ENCODE results near the gene MRM1.

The MRM1 gene, protein sequence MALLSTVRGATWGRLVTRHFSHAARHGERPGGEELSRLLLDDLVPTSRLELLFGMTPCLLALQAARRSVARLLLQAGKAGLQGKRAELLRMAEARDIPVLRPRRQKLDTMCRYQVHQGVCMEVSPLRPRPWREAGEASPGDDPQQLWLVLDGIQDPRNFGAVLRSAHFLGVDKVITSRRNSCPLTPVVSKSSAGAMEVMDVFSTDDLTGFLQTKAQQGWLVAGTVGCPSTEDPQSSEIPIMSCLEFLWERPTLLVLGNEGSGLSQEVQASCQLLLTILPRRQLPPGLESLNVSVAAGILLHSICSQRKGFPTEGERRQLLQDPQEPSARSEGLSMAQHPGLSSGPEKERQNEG

DNA sequence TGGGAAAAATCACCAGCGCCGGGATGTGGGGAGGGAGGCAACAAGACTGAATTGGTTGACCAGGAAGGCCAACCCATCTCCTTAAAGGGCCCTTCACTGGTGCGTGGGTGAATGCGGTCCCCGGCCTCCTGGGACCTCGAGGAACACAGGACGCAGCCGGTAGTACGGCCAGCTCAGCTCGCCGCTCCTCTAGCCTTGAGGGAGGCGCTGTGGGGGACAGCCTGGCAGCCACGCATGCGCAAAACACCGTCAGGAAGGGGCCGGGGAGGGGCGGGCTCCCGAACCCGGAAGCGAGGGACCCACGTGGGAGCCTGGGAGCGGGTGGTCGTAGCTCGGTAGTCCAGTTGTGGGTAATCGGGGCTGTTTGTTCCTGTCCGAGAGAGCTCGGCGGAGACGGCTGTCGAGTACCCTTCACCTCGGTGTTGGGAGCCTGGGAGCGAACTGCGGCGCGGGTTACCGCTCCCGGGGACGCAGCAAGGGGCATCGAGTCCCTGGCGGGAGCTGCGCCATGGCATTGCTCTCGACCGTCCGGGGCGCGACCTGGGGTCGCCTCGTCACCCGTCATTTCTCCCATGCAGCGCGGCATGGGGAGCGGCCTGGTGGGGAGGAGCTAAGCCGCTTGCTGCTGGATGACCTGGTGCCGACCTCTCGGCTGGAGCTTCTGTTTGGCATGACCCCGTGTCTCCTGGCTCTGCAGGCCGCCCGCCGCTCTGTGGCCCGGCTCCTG, at the start of gene MRM1:
MRM1 (plus strand) TSS at position 281 of the 727 bp plus-strand sequence; CDS start at position 509, 228 bp downstream.
- H3K27ac ChIP-seq (ENCODE audit: low read length): peak within 1 kb of the TSS; percentile 76
- H3K27me3 ChIP-seq (ENCODE audit: control insufficient read depth in 1 of 2, insufficient read depth in 2 of 2, low read length in 2 of 2): no peaks in the 10 kb centered on the region
- peak within 1 kb of the TSS; percentile 65 to 96 for H3K4me3 ChIP-seq (ENCODE audit: low read length in 2 of 2)
- peak within 1 kb of the TSS; percentile 59 to 86 for H3K9ac ChIP-seq (ENCODE audit: low read length in 2 of 2)
- H3K4me1 ChIP-seq (ENCODE audit: control insufficient read depth, insufficient read depth, low read length): peaks cover 22% of the 10 kb centered on the region
- H3K36me3 ChIP-seq (ENCODE audit: control insufficient read depth in 2 of 2, insufficient read depth in 2 of 2, low read length in 2 of 2): peaks cover 0 to 3% of the 10 kb centered on the region in 2 donors
- no peaks in the 10 kb centered on the region for H3K9me3 ChIP-seq (ENCODE audit: control insufficient read depth in 2 of 2, low read length in 2 of 2)

GRCh38 chr17:36553459-36553858, 47.9 kb upstream of the MRM1 start:
- no peaks in the 10 kb centered on the region for H3K4me1 ChIP-seq (ENCODE audit: control insufficient read depth, insufficient read depth, low read length)
- no peaks in the 10 kb centered on the region for H3K27me3 ChIP-seq (ENCODE audit: control insufficient read depth in 1 of 2, insufficient read depth in 2 of 2, low read length in 2 of 2)
- no peaks in the 10 kb centered on the region for H3K9me3 ChIP-seq (ENCODE audit: control insufficient read depth in 2 of 2, low read length in 2 of 2)
- H3K36me3 ChIP-seq (ENCODE audit: control insufficient read depth in 2 of 2, insufficient read depth in 2 of 2, low read length in 2 of 2): peaks cover 10 to 14% of the 10 kb centered on the region in 2 donors
- H3K27ac ChIP-seq (ENCODE audit: low read length): no peak overlapping the region
- no peak overlapping the region for H3K4me3 ChIP-seq (ENCODE audit: low read length in 2 of 2)
- no peak overlapping the region for H3K9ac ChIP-seq (ENCODE audit: low read length in 2 of 2)

DNA sequence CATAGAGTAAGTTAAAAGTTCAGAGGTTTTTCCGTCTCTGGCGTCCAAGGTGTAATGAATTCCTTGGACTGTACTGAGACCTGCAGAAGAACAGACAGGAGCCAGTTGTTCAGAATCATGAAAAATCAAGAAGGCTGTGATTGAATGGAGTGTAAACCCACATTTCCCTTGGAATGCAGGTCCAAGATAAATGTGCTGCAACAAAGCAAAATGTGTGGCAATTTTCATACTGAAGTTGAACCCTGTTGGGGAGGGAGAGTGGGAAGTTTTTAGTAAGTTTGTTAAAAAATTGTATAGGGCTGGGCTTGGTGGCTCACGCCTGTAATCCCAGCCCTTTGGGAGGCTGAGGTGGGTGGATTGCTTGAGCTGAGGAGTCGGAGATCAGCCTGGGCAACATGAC, 35.3 kb upstream of the MRM1 start:
- Histone ChIP-seq H3K4me3 (ENCODE audit: low read length in 2 of 2) (no peak overlapping the region), H3K27me3 (ENCODE audit: control insufficient read depth in 1 of 2, insufficient read depth in 2 of 2, low read length in 2 of 2) (no peaks in the 10 kb centered on the region), H3K9ac (ENCODE audit: low read length in 2 of 2) (no peak overlapping the region), H3K9me3 (ENCODE audit: control insufficient read depth in 2 of 2, low read length in 2 of 2) (no peaks in the 10 kb centered on the region), H3K27ac (ENCODE audit: low read length) (no peak overlapping the region), H3K36me3 (ENCODE audit: control insufficient read depth in 2 of 2, insufficient read depth in 2 of 2, low read length in 2 of 2) (peaks cover 23 to 30% of the 10 kb centered on the region in 2 donors), H3K4me1 (ENCODE audit: control insufficient read depth, insufficient read depth, low read length) (no peaks in the 10 kb centered on the region)

DNA sequence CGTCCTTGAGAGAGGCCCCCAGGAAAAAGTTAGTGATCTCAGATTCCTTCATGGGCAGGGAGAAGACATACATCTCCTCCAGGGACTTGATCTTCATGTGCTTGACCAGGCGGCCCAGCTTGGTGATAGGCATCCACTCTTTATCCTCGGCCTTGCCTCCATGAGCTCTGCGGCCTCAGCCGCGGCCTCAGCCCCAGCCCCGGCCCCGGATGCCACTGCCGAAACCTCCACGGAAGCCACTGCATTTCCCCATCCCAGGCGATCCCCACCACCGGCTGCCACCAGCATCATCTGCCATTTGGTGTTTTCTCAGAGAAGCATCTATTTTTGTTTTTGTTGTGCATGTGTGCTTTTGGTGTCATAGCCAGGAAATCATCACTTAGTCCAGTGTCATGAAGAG, 26.4 kb upstream of the MRM1 start:
- H3K4me3 ChIP-seq (ENCODE audit: low read length in 2 of 2): no peak overlapping the region
- peaks cover 20 to 23% of the 10 kb centered on the region in 2 donors for H3K36me3 ChIP-seq (ENCODE audit: control insufficient read depth in 2 of 2, insufficient read depth in 2 of 2, low read length in 2 of 2)
- H3K9me3 ChIP-seq (ENCODE audit: control insufficient read depth in 2 of 2, low read length in 2 of 2): no peaks in the 10 kb centered on the region

GRCh38 chr17:36576793-36577192, 24.6 kb upstream of the MRM1 start:
- no peak overlapping the region for H3K9ac ChIP-seq (ENCODE audit: low read length in 2 of 2)
- no peaks in the 10 kb centered on the region for H3K27me3 ChIP-seq (ENCODE audit: control insufficient read depth in 1 of 2, insufficient read depth in 2 of 2, low read length in 2 of 2)
- H3K4me1 ChIP-seq (ENCODE audit: control insufficient read depth, insufficient read depth, low read length): no peaks in the 10 kb centered on the region
- no peaks in the 10 kb centered on the region for H3K9me3 ChIP-seq (ENCODE audit: control insufficient read depth in 2 of 2, low read length in 2 of 2)
- H3K4me3 ChIP-seq (ENCODE audit: low read length in 2 of 2): no peak overlapping the region
- H3K27ac ChIP-seq (ENCODE audit: low read length): no peak overlapping the region
- peaks cover 18 to 26% of the 10 kb centered on the region in 2 donors for H3K36me3 ChIP-seq (ENCODE audit: control insufficient read depth in 2 of 2, insufficient read depth in 2 of 2, low read length in 2 of 2)

More for the DNA sequence above, 26.4 kb upstream of the MRM1 start:
- no peaks in the 10 kb centered on the region for H3K27me3 ChIP-seq (ENCODE audit: control insufficient read depth in 1 of 2, insufficient read depth in 2 of 2, low read length in 2 of 2)
- no peak overlapping the region for H3K9ac ChIP-seq (ENCODE audit: low read length in 2 of 2)
- H3K4me1 ChIP-seq (ENCODE audit: control insufficient read depth, insufficient read depth, low read length): no peaks in the 10 kb centered on the region
- no peak overlapping the region for H3K27ac ChIP-seq (ENCODE audit: low read length)

DNA sequence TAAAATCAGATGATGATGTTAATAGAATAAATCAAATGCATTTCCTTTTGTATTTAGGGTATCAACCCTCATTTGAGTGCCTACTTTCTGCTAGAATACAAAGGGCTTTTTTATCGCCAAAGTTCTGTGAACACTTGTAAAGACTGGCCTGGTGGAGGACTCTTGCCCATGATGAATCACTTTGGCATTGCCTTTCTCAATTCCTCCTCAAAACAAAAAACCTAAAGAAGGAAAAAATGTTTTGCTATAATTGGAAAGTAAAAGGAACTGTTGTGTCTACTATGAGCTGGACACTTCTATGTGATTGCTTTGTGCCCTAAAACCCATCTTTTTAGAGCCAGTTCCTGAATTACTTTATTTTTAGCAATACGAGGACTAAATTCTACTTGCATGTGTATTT, 22.7 kb upstream of the MRM1 start:
- H3K4me3 ChIP-seq (ENCODE audit: low read length in 2 of 2): no peak overlapping the region
- no peaks in the 10 kb centered on the region for H3K9me3 ChIP-seq (ENCODE audit: control insufficient read depth in 2 of 2, low read length in 2 of 2)
- no peak overlapping the region for H3K27ac ChIP-seq (ENCODE audit: low read length)
- H3K9ac ChIP-seq (ENCODE audit: low read length in 2 of 2): no peak overlapping the region
- no peaks in the 10 kb centered on the region for H3K27me3 ChIP-seq (ENCODE audit: control insufficient read depth in 1 of 2, insufficient read depth in 2 of 2, low read length in 2 of 2)
- H3K4me1 ChIP-seq (ENCODE audit: control insufficient read depth, insufficient read depth, low read length): no peaks in the 10 kb centered on the region
- peaks cover 23 to 26% of the 10 kb centered on the region in 2 donors for H3K36me3 ChIP-seq (ENCODE audit: control insufficient read depth in 2 of 2, insufficient read depth in 2 of 2, low read length in 2 of 2)

DNA sequence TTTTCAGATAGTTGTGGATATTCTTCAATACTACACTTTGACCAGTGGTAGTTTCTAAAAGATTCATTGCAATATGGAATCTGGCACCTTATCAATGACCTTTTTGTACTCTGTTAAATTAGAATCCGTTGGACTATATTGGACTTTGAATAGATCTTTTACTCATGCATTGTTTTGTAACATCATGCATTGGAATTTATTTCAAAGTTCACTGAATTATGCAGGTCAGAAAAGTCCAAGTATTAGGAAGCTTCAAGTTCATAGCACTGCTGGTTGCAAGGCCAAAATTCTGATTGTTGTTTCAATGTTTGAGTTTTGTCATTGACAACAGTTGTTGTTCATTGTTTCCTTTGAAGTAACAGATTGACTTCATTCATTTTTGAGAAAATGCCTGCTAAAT, 17.6 kb upstream of the MRM1 start:
- Histone ChIP-seq H3K4me3 (ENCODE audit: low read length in 2 of 2) (no peak overlapping the region), H3K36me3 (ENCODE audit: control insufficient read depth in 2 of 2, insufficient read depth in 2 of 2, low read length in 2 of 2) (peaks cover 41 to 45% of the 10 kb centered on the region in 2 donors)

DNA sequence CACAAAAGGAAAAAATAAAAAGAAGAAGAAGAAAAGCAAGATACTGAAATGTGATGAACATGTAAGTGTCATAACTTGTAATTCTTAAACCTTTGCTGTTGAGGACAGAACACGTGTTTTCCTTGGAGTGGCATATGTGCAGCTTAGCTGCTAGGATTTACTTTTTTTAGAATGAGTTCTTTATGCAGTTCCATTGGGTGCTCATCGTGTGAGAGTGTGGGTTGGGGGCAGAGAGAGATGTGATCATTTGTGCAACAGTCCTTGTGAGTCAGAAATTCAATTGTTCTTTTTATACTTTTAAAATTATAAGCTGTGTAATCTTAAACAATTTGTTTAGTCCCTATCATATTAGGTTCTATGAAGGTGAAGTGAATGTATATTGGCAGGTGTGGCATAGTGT, 15.2 kb upstream of the MRM1 start:
- no peak overlapping the region for H3K27ac ChIP-seq (ENCODE audit: low read length)
- no peaks in the 10 kb centered on the region for H3K27me3 ChIP-seq (ENCODE audit: control insufficient read depth in 1 of 2, insufficient read depth in 2 of 2, low read length in 2 of 2)
- peaks cover 1% of the 10 kb centered on the region for H3K4me1 ChIP-seq (ENCODE audit: control insufficient read depth, insufficient read depth, low read length)
- peaks cover 30 to 39% of the 10 kb centered on the region in 2 donors for H3K36me3 ChIP-seq (ENCODE audit: control insufficient read depth in 2 of 2, insufficient read depth in 2 of 2, low read length in 2 of 2)
- H3K9me3 ChIP-seq (ENCODE audit: control insufficient read depth in 2 of 2, low read length in 2 of 2): no peaks in the 10 kb centered on the region
- no peak overlapping the region for H3K4me3 ChIP-seq (ENCODE audit: low read length in 2 of 2)
- no peak overlapping the region for H3K9ac ChIP-seq (ENCODE audit: low read length in 2 of 2)

More for the DNA sequence above, 17.6 kb upstream of the MRM1 start:
- Histone ChIP-seq H3K27ac (ENCODE audit: low read length) (no peak overlapping the region), H3K27me3 (ENCODE audit: control insufficient read depth in 1 of 2, insufficient read depth in 2 of 2, low read length in 2 of 2) (no peaks in the 10 kb centered on the region), H3K9me3 (ENCODE audit: control insufficient read depth in 2 of 2, low read length in 2 of 2) (no peaks in the 10 kb centered on the region), H3K9ac (ENCODE audit: low read length in 2 of 2) (no peak overlapping the region), H3K4me1 (ENCODE audit: control insufficient read depth, insufficient read depth, low read length) (no peaks in the 10 kb centered on the region)

DNA sequence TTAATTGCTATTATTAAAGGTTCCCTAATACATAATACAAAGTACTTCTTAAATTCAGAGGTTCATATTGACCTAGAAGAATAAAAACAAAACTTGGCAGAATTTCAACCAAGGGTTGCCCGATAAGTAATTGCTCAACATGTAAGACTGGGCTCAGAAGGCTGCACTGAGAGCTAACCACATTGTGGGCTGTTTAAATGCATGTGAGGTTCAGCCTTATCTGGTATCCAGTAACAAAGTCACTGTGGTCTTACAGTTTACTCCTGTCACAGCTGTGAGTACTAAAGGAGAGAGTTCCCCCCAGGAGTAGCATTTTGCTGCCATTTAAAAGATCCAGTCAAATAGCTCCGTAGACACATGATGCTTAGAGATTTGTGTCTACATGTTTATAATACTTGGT, 11.3 kb upstream of the MRM1 start:
- H3K9me3 ChIP-seq (ENCODE audit: control insufficient read depth in 2 of 2, low read length in 2 of 2): no peaks in the 10 kb centered on the region
- H3K27ac ChIP-seq (ENCODE audit: low read length): no peak overlapping the region
- peaks cover 15% of the 10 kb centered on the region for H3K4me1 ChIP-seq (ENCODE audit: control insufficient read depth, insufficient read depth, low read length)
- H3K27me3 ChIP-seq (ENCODE audit: control insufficient read depth in 1 of 2, insufficient read depth in 2 of 2, low read length in 2 of 2): no peaks in the 10 kb centered on the region
- peaks cover 16 to 18% of the 10 kb centered on the region in 2 donors for H3K36me3 ChIP-seq (ENCODE audit: control insufficient read depth in 2 of 2, insufficient read depth in 2 of 2, low read length in 2 of 2)
- H3K9ac ChIP-seq (ENCODE audit: low read length in 2 of 2): no peak overlapping the region
- H3K4me3 ChIP-seq (ENCODE audit: low read length in 2 of 2): no peak overlapping the region

DNA sequence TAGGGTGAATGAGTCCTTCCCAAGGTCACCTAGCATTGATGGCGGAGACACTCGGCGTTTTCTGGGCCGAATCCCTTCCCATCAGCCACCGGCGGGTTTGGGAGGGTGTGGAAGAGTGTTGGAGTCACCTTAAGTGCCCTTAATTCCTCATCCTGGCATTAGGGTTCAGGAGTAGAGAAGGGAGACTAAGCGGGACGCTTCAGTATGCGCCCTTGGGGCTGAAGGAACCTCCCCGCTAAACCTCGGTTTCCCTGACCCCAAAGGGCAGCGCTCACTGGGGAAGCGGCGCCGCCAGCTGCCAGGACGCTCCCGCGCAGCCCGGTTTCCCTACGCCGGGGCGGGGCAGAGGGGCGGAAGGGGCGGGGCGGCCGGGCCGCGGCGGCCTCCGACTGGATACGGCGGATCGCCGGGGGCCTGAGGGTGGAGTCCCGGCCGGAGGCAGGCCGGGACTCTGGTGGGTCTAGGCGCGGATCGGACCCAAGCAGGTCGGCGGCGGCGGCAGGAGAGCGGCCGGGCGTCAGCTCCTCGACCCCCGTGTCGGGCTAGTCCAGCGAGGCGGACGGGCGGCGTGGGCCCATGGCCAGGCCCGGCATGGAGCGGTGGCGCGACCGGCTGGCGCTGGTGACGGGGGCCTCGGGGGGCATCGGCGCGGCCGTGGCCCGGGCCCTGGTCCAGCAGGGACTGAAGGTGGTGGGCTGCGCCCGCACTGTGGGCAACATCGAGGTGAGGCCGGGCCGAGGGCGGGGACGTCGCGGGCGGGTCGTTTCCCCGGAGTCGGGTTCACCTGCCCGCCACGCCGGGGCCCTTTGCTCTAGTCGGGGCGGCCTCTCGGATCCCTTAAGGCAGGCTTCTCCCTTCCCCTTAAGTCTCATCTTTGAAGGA, 9.7 kb upstream of the MRM1 start, which contains the start of gene DHRS11:
DHRS11 (plus strand) TSS at position 446 of the 882 bp plus-strand sequence; CDS start at position 577, 131 bp downstream.
- Histone ChIP-seq H3K9me3 (ENCODE audit: control insufficient read depth in 2 of 2, low read length in 2 of 2) (no peaks in the 10 kb centered on the region), H3K36me3 (ENCODE audit: control insufficient read depth in 2 of 2, insufficient read depth in 2 of 2, low read length in 2 of 2) (peaks cover 7 to 10% of the 10 kb centered on the region in 2 donors), H3K27ac (ENCODE audit: low read length) (peak within 1 kb of the TSS; percentile 55)

More for the DNA sequence above, 9.7 kb upstream of the MRM1 start, which contains the start of gene DHRS11:
- peaks cover 15% of the 10 kb centered on the region for H3K4me1 ChIP-seq (ENCODE audit: control insufficient read depth, insufficient read depth, low read length)
- H3K9ac ChIP-seq (ENCODE audit: low read length in 2 of 2): peak within 1 kb of the TSS; percentile 69 to 70
- H3K4me3 ChIP-seq (ENCODE audit: low read length in 2 of 2): peak within 1 kb of the TSS; percentile 68 to 83
- H3K27me3 ChIP-seq (ENCODE audit: control insufficient read depth in 1 of 2, insufficient read depth in 2 of 2, low read length in 2 of 2): no peaks in the 10 kb centered on the region

All from stomach smooth muscle (tissue), 2 donors.